Measurements from ENCODE around the gene EIF2D.
A peak's percentile ranks its signal among the peaks of the same experiment; 100 is the strongest.

EIF2D gene

DNA sequence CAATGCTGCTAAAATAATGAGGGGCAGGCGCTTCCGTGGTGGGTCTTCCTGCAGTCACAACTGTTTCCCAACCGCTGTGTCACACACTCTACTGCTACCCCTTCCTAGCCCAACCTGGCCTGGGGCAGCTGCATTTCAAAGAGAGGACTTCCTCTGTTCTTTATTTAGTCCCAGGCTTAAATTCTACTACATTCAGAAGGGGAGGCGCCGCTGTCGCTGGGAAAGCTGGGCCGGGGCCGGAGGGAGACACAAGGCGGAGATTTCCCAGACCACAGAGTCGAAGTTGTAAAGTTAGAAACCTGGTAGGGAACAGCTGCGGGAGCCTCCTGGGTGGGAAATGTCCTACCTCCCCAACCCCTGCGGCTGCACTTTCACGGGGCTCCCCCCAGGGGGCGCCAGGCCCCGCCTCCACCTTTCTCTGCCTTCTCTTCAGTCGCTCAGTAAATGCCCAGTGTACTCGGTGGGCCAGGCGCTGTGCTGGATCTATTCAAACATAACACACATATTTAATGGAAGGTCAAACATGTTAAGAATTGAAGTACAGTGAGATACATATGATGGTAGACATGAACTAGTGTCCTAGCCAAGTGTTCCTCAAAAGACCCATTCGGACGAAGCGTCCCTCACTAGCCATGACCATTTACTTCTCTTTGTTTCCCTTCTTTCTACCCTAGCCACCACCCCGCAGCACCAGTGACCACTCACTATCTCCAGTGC, 46.2 kb upstream of the EIF2D start:
- H2AFZ ChIP-seq (ENCODE audit: low read depth), result no peak overlapping the region

DNA sequence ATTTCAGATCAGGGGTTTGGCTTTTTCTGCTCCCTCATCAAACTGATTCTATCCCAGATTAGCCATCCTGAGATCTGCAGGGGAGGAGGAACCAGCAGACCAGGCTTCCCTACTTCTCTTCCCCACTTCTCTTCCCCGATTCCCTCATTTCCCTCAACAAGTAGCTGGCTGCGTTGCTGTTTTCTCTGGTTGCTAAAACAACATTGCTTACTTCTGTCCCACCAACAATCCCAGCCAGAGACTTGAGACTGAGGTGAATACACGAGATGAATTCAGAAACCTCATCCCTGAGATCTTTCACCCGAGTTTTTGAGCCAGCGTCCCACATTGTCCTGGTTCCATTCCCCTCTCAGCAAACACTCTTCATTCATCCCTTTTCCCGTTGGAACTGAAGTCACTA, 45.5 kb upstream of the EIF2D start:
- H3K36me3 ChIP-seq (ENCODE audit: insufficient read depth), result no peaks in the 10 kb centered on the region
- H3K4me2 ChIP-seq, result no peak overlapping the region
- H3K4me3 ChIP-seq (IDR thresholded peaks at IDR 0.05; ENCODE audit: insufficient read depth, low read depth, low read length), result no peak overlapping the region
- no peaks in the 10 kb centered on the region for H3K79me2 ChIP-seq (ENCODE audit: insufficient read depth, low read depth)
- peaks cover 9% of the 10 kb centered on the region for H3K4me1 ChIP-seq (ENCODE audit: low read depth, poor library complexity, severe bottlenecking)
- H3K27me3 ChIP-seq (ENCODE audit: insufficient read depth, low read depth), result peaks cover 23% of the 10 kb centered on the region; the same call in 1 of the 2 replicates
- TF ChIP-seq, protein P1, sequence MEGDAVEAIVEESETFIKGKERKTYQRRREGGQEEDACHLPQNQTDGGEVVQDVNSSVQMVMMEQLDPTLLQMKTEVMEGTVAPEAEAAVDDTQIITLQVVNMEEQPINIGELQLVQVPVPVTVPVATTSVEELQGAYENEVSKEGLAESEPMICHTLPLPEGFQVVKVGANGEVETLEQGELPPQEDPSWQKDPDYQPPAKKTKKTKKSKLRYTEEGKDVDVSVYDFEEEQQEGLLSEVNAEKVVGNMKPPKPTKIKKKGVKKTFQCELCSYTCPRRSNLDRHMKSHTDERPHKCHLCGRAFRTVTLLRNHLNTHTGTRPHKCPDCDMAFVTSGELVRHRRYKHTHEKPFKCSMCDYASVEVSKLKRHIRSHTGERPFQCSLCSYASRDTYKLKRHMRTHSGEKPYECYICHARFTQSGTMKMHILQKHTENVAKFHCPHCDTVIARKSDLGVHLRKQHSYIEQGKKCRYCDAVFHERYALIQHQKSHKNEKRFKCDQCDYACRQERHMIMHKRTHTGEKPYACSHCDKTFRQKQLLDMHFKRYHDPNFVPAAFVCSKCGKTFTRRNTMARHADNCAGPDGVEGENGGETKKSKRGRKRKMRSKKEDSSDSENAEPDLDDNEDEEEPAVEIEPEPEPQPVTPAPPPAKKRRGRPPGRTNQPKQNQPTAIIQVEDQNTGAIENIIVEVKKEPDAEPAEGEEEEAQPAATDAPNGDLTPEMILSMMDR (conservative IDR thresholded peaks at IDR 0.05; ENCODE audit: low read depth, low read length), result no peak
- no peak overlapping the region for H3K9ac ChIP-seq
- no peak overlapping the region for H3K27ac ChIP-seq
- no peaks in the 10 kb centered on the region for H4K20me1 ChIP-seq (ENCODE audit: insufficient read depth)
- H2AFZ ChIP-seq (ENCODE audit: low read depth), result no peak overlapping the region

More for the DNA sequence above, 46.2 kb upstream of the EIF2D start:
- Histone ChIP-seq H3K79me2 (ENCODE audit: insufficient read depth, low read depth) (no peaks in the 10 kb centered on the region), H4K20me1 (ENCODE audit: insufficient read depth) (no peaks in the 10 kb centered on the region), H3K4me1 (ENCODE audit: low read depth, poor library complexity, severe bottlenecking) (peaks cover 3% of the 10 kb centered on the region), H3K27ac (no peak overlapping the region), H3K27me3 (ENCODE audit: insufficient read depth, low read depth) (peaks cover 28% of the 10 kb centered on the region), H3K36me3 (ENCODE audit: insufficient read depth) (no peaks in the 10 kb centered on the region), H3K4me3 (IDR thresholded peaks at IDR 0.05; ENCODE audit: insufficient read depth, low read depth, low read length) (no peak overlapping the region), H3K9ac (no peak overlapping the region), H3K4me2 (no peak overlapping the region)
- TF ChIP-seq, protein P1 (conservative IDR thresholded peaks at IDR 0.05; ENCODE audit: low read depth, low read length), result peak; percentile 95

DNA sequence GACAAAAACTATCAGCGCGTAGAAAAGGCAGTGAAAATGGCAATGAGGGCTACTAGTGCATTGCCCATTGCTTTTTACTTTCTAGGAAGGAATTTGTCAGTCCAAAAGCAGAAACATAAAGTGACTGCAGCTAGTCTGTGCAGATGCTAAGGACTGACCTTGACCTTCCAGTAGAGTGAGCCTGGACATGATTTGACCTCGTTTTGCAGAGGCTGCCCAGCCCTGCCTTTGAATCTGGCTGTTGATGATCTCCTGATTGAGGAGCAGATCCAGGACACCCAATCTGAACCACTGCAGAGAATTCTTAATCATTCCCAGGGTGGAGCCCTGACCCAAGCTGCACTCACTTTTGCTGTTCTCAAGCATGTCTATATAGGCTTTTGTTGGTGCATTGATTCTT, 44.7 kb upstream of the EIF2D start:
- Histone ChIP-seq H3K79me2 (ENCODE audit: insufficient read depth, low read depth) (no peaks in the 10 kb centered on the region), H3K36me3 (ENCODE audit: insufficient read depth) (no peaks in the 10 kb centered on the region), H3K27ac (no peak overlapping the region), H3K9ac (no peak overlapping the region), H2AFZ (ENCODE audit: low read depth) (no peak overlapping the region), H3K4me3 (IDR thresholded peaks at IDR 0.05; ENCODE audit: insufficient read depth, low read depth, low read length) (no peak overlapping the region), H3K4me1 (ENCODE audit: low read depth, poor library complexity, severe bottlenecking) (peaks cover 18% of the 10 kb centered on the region), H3K4me2 (no peak overlapping the region), H3K27me3 (ENCODE audit: insufficient read depth, low read depth) (peaks cover 19% of the 10 kb centered on the region; the same call in 1 of the 2 replicates), H4K20me1 (ENCODE audit: insufficient read depth) (no peaks in the 10 kb centered on the region)
- TF ChIP-seq, protein P1 (conservative IDR thresholded peaks at IDR 0.05; ENCODE audit: low read depth, low read length), result no peak

DNA sequence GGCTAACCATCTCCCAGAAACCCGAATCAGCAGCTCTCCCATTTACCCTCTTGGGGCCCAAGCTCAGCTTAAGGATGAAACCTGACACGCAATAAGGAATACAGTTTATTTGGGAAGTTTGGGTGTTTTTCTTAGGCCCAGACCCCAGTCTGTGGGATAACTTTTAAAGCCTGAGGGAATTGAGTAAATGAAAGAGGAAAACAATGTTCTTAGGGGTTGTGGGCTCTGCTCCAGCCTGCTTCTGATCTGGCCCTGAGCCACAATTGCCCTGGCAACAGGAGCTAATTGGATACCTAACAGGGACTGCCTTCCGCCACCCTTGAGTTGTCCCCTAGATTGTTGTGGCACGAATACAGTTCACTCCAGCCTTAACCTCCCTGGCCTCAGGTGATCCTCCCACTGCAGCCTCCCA, 43.2 kb upstream of the EIF2D start:
- Histone ChIP-seq H3K4me2 (no peak overlapping the region), H4K20me1 (ENCODE audit: insufficient read depth) (no peaks in the 10 kb centered on the region), H3K36me3 (ENCODE audit: insufficient read depth) (no peaks in the 10 kb centered on the region), H2AFZ (ENCODE audit: low read depth) (no peak overlapping the region), H3K9ac (no peak overlapping the region), H3K4me1 (ENCODE audit: low read depth, poor library complexity, severe bottlenecking) (peaks cover 22% of the 10 kb centered on the region), H3K79me2 (ENCODE audit: insufficient read depth, low read depth) (no peaks in the 10 kb centered on the region), H3K27ac (no peak overlapping the region), H3K4me3 (IDR thresholded peaks at IDR 0.05; ENCODE audit: insufficient read depth, low read depth, low read length) (no peak overlapping the region), H3K27me3 (ENCODE audit: insufficient read depth, low read depth) (peaks cover 19% of the 10 kb centered on the region; the same call in 1 of the 2 replicates)
- TF ChIP-seq, protein P1 (conservative IDR thresholded peaks at IDR 0.05; ENCODE audit: low read depth, low read length), result no peak
